ENCODE results near the gene ANKRD13D.
"Not testable (repeated sequence)": the region's sequence is repeated elsewhere in the genome, so short reads cannot be mapped to it uniquely, and the experiment has no call there.

ANKRD13D gene

DNA sequence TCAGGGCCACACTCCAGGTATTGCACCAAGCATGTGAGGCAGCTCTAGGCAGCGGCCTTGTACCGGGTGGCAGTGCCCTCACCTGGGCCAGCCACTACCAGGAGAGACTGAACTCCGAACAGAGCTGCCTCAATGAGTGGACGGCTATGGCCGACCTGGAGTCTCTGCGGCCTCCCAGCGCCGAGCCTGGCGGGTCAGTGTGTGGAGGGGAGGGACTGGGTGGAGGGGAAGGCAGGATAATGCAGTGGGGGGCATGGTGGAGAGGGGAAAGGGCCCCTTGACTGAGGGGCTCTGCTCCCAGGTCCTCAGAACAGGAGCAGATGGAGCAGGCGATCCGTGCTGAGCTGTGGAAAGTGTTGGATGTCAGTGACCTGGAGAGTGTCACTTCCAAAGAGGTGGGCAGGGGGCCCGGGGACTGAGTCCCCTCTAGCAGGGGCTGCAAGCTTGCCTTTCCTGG lies 18.5 kb downstream of the ANKRD13D start:
- no peak for DNase-seq

DNA sequence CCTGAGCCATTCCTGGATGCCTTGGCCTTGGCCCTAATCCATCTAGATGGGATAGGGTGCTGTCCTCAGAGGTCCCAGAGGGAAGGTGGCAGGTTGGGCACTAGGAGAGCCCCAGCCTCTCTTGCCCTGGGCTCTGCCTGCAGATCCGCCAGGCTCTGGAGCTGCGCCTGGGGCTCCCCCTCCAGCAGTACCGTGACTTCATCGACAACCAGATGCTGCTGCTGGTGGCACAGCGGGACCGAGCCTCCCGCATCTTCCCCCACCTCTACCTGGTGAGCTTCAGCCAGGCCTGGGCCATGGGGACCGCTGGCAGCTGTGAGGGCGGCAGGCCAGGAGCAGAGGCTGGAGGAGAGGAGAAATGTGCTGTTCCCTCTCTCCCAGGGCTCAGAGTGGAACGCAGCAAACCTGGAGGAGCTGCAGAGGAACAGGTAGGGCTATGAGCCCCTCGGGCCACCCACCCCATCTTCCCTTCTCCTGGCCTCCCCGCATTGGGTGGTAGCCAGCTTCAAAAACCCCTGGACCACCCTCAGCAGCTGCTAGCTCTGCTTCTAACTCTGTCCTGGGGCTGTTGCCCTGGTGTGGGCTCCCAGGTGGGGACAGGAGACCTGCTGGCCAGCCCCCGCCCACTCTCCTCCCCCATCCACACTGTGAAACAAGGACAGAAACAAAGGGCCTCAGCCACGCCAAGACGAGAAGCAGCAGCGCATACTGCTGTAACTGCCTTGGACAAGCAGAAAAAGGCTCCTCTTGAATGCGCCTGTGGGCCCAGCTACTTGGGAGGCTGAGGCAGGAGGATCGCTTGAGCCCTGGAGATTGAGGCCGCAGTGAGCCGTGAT lies 19.1 kb downstream of the ANKRD13D start:
- DNase-seq = no peak

GRCh38 chr11:67309166-67309565 lies 20.1 kb downstream of the ANKRD13D start:
- no peak for DNase-seq

GRCh38 chr11:67309661-67310061 lies 20.6 kb downstream of the ANKRD13D start:
- DNase-seq = no peak

DNA sequence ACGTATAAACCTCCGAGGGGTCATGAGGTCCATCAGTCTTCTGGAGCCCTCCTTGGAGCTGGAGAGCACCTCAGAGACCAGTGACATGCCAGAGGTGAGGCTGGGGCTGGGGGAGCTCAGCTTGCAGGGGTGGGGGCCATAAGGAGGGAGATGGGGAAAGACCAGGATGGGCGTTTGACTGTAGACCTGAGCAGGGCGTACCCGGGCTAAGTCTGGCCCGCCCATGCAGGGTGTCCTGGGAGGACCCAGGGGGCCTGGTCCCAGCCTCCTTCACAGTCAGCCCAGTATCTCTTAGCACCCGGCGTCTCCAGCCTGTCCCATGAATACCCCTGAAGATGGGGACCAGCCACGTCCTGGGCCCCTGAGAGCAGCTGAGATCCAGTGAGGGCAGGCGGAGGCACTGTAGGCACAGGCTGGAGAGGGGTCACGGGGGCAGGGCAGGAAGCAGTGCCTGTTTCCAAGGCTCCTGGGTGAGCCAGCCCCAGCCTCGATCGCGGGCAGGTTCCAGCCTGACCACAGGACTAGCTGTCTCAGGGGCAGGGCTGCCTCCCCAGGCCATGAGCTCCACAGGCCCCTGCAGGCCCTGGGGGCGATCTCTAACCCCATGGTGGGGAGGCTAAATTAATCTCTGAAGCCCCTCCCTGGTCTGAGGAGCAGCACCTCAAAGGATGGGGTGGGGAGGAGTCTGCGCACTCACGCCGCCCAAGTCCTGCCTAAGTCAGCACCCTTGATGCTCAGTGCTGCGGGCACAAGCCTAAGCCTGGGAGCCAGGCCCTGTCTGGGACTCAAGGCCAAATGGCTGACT lies 21.3 kb downstream of the ANKRD13D start:
- DNase-seq = no peak

GRCh38 chr11:67311051-67311555 lies 22.0 kb downstream of the ANKRD13D start:
- DNase-seq = no peak

- no peak for DNase-seq
Measured at GRCh38 chr11:67311556-67312082, 22.5 kb downstream of the ANKRD13D start.

DNA sequence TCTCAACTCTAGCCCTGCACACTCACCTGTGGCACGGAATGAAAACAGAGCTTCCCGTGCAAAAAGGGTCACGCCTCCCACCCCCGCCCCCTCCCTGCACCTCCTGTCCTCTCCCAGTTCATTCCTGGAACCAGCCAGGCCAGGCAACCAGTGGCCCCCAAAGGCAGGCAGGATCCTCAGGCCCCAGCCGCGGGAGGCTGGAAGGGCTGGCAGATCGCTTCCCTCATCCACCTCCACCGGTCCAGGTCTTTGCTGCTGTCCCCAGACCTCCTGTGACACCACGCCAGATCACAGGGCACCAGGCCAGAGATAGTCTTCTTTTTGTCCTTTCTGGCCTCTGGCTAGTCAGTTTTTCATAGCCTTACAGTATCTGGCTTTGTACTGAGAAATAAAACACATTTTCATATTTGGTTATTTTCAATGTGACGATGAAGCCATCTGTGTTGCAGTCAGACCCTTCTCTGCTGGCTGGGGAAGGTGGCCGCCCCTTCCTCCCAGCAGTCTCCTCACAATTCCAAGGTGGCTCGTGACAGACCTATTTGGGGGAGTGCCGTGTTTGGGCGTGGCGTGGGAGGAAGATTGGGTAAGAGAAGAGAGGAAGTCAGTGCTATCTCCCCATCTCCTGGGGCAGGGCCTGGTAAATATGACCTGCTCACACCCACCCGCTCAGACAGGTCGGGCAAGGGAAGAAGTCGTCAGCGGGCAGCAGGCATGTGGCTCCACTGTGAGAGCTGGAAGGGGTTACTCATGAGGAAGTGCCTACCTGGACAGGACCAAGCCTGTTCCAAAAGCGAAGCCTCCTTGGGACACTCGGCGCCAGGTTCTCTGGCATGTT lies 23.3 kb downstream of the ANKRD13D start:
- DNase-seq = peak; percentile 58 to 63

- no peak for DNase-seq
Measured at GRCh38 chr11:67313125-67313890, 24.2 kb downstream of the ANKRD13D start.

- no peak for DNase-seq
Measured at GRCh38 chr11:67314218-67314617, 25.1 kb downstream of the ANKRD13D start.

- DNase-seq = no peak
Measured at GRCh38 chr11:67315325-67315909, 26.3 kb downstream of the ANKRD13D start.

- no peak for DNase-seq
Measured at GRCh38 chr11:67316882-67317204, 27.7 kb downstream of the ANKRD13D start.

DNA sequence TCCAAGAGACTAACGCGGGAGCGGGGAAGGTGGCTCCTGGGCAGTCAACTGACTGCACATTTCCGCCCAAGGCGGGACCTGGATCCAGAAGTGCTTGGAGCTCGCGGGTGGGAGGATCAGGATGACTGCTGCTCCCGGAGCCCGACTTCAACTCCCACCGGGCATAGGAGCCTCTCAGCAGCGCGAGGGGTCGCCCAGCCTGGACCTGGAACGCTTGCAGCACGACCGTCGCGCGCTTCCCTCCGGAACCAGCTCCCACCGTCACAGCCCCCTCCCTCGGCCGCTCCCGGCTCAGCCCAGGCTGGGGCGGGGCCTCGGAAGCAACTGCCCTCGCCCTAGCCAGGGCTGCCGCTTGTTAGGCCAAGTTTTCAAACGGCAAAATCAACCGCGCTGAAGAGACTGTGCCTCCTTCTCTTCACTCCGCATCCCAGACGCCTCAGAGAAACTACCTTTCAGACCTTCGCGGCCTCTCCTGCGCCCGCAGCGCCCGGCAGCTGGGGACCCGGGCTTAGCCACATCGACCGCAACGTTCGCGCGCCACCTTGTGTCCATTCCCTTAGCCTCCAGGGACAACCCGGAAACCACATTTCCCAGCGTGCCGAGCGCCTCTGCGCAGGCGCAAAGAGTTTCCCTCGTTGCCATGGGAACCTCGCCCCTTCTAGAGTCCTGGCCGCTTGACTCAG lies 28.2 kb downstream of the ANKRD13D start:
- peak; percentile 98 for DNase-seq

- DNase-seq = peak in 1 of 2 experiments; percentile 26
Measured at GRCh38 chr11:67317888-67318555, 28.9 kb downstream of the ANKRD13D start.

DNA sequence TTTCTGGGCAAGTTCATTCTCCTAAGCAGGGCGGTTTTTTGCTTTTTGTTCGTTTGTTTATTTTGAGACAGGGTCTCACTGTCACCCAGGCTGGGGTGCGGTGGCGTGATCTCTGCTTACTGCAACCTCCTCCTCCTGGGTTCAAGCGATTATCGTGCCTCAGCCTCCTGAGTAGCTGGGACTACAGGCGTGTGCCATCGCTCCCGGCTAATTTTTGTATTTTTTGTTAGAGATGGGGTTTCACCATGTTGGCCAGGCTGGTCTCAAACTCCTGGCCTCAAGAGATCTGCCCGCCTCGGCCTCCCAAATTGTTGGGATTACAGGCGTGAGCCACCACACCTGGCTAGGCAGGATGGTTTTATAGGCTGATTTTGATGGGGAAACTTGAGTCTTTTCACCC lies 29.8 kb downstream of the ANKRD13D start:
- DNase-seq = not testable (repeated sequence)

DNA sequence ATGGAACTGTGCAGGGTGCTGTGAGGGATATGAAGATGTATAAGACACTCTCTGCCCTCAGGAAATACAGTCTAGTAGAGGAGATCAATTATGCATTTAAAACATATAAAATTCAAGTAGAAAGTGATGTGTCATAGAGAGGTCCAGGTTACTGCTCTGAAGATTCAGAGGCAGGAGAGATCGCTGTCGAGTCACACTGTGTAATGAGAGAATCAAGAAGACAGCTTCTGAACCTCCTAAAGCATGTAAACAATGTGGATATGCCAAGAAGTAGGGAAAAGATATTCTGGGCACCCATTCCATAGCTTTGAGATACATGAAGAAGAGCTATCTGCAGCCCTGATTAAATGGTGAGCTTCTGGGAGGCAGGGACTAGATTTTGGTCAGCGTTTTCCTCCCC lies 30.9 kb downstream of the ANKRD13D start:
- DNase-seq = no peak

GRCh38 chr11:67320691-67321090 lies 31.6 kb downstream of the ANKRD13D start:
- DNase-seq = no peak

DNA sequence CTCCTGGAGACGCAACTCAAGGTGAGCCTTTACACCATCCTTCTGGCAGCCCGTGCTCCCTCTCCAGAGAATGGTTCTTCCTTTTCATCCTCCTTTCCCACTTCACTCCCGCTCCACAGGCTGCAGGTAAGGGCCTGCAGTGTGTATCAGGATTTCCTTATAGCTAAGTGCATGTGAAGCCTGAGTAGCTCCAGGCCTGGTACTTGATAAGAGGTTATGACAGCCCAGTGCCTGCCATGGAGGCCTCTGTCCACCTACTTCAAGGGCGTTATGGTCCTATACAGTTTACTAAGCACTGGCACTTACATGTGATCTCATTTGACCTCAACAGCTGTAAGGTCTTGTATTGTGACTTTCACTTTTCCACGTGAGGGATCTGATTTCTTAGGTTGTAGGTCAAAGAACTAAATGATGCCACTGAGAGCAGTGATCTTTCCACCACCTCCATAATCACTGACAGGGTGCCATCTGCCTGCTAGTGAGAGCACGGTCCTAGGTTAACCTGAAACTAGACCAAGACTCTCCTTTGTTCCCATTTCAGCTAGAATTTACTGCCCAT lies 32.3 kb downstream of the ANKRD13D start:
- DNase-seq = no peak

DNA sequence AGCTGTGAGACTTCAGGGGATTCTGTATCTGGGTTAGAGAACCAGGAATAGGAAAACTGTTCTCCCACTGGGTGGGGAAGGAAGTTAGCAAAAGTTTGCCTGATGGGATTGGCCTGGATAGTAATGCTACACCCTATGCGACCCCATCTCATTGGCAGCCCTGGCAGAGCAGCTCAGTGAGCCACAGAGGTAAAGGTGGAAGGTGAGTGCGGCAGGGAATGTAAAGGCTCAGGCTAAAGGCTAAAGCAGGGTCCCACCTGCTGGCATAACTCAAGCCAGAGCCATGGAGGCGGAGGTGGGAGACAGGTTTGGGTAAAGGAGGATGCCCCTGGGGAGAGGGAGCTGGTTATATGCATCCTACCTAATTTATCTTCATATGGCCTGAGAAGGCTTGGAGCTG lies 32.9 kb downstream of the ANKRD13D start:
- no peak for DNase-seq

DNA sequence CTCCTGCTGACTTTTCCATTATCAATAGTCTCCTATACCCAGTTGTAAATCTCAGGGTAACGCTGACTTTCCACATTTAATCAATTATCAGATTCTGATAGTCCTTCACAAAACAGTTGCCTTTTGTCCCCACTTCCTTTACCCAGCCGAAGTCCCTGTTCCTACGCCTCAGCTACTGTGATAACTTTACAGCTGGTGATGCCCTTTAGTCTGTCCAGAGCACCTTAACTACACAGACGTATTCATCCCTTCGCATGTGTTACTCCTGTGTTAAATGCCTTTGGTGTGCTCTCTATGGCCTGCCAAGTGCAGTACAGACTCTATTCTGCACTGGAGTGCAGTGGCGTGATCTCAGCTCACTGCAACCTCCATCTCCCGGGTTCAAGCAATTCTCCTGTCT lies 34.4 kb downstream of the ANKRD13D start:
- DNase-seq = no peak

Data from activated CD4-positive, alpha-beta T cell treated with anti-CD3 and anti-CD28 coated beads, Interleukin-2, amount 50 U/mL, for 4 hours (primary cell).